H54 (cell line): ENCODE measurements around the gene DNAJC3.
"Not testable (repeated sequence)": the region's sequence is repeated elsewhere in the genome, so short reads cannot be mapped to it uniquely, and the experiment has no call there.

Source experiments
- DNase-seq: peaks from one replicate; pipeline ENCODE4 v3.0.0; 2011; ENCODE audit warnings: low spot score, mixed read lengths; ENCODE audit not compliant: insufficient read length
- FAIRE-seq: peaks from 3 replicates; lab custom pipeline; 2011; peaks lifted over from hg19 to GRCh38; lab: Jason Lieb, UNC
- POLR2A ChIP-seq: IDR thresholded peaks from 2 replicates; pipeline ENCODE4 v1.6.1; 2011; ENCODE audit warnings: low read depth, mild to moderate bottlenecking, low read length

Gene DNAJC3

DNA sequence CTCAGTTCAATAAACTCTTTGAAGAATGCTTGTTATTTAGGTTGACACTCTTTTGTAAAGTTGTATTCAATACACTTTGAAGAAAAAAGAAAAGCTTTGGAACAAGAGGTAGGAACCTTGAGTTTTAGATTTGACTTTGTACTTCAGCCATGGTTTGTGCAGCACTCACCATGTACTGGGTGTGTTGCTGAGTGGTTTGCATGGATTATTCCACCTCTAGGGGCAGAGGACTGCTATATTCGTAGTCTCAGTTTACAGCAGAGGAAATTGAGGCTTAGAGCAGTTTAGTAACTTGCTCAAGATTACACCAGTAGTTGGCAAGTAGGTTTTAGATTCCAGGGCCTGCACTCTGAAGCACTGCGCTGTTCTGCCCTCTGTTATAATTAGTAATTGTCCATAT, 68.8 kb downstream of the DNAJC3 start:
- TF ChIP-seq POLR2A, result no peak
- DNase-seq, result no peak
- peak; percentile 69 for FAIRE-seq

DNA sequence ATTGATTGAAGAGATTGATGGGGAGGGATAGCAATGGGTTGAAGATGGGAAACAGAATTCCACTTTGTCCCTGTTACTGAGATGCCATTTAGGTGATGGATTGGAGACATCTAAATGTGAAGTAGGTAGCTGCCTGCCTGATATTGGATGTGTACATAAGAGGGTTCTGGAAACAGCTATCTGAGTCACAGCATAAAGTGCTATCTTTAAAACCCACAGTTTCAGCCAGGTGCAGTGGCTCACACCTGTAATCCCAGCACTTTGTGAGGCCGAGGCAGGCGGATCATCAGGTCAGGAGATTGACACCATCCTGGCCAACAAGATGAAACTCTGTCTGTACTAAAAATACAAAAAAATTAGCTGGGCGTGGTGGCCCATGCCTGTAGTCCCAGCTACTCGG, 72.6 kb downstream of the DNAJC3 start:
- no peak for TF ChIP-seq POLR2A
- FAIRE-seq (no peak), DNase-seq (no peak)

DNA sequence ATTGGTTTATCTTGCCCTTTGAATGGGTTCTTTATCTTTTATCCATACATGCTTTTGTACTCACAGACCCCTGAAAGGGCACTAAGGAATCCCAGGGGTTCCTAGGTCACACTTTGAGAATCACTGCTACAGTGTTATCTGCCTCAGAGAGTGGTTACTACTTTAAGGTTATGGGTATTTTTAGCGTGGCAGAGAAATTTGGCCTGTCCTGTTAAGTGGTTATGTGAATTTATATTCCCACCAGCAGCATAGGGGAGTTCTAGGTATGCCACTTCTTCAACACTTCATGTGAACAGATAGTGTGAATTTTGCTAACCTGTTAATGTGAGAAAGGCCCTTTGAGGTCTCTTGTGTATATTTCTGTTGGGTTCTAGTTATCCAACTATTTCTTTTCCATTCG, 75.7 kb downstream of the DNAJC3 start:
- no peak for TF ChIP-seq POLR2A
- FAIRE-seq (peak; percentile 62), DNase-seq (no peak)

DNA sequence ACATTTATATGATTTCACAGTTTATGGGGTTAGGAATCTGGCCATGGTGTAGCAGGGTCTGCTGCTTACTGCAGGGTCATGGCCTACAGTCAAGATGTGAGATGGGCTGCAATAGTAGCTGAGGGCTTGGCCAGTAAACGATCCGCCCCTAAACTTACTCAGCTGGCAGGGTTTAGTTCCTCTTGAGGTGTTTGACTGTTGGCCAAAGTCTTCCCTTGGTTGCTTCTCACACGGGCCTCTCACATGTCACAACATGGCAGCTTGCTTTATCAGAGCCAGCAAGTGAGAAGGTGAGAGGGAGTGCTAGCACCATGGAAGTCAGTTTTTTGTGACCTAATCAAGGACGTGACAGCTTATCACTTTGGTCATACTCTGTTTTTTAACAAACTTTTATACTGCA, 77.1 kb downstream of the DNAJC3 start:
- DNase-seq (no peak), FAIRE-seq (no peak)
- no peak for TF ChIP-seq POLR2A

DNA sequence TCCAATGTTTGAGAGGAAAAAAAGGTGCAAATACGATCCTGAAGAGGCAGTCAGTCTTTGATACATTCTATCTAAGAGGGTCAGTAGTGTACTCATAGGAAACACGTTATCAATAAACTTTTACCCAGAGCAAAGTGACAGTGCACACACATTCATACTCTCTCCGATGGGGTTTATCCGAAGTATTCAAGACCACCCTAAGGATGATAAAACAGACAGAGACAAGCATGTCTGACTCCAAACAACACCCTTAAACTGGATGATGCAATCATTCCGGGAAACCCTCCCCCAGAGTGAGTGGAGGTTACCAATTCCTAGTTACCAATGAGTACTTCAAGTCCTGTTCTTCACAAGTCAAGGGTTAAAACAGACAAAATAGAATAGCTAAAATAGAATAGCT, 79.1 kb downstream of the DNAJC3 start:
- peak; percentile 65 for FAIRE-seq
- TF ChIP-seq POLR2A, result no peak
- no peak for DNase-seq

DNA sequence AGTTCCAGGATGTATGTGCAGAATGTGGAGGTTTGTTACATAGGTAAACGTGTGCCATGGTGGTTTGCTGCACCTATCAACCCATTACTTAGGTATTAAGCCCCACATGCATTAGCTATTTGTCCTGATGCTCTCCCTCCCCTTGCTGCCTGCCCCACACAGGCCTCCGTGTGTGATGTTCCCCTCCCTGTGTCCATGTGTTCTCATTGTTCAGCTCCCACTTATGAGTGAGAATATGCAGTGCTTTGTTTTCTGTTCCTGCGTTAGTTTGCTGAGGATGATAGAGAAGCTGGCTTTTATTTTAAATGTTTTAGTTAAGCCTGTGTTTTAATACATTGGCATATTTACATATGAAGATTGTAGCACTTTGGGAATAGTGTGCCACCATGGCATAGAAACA, 85.7 kb downstream of the DNAJC3 start:
- not testable (repeated sequence) for FAIRE-seq, DNase-seq

DNA sequence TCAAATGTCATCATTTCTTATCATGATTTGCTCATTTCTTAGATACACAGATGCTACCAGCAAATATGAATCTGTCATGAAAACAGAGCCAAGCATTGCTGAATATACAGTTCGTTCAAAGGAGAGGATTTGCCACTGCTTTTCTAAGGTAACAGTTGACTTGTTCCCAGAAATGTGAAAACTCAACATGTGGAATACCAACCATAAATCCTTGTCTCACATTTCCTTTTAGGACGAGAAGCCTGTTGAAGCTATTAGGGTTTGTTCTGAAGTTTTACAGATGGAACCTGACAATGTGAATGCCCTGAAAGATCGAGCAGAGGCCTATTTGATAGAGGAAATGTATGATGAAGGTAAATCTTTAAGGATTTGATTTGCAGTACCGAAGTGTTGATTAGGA, 86.7 kb downstream of the DNAJC3 start:
- FAIRE-seq (peak; percentile 45), DNase-seq (no peak)
- TF ChIP-seq POLR2A, result no peak

DNA sequence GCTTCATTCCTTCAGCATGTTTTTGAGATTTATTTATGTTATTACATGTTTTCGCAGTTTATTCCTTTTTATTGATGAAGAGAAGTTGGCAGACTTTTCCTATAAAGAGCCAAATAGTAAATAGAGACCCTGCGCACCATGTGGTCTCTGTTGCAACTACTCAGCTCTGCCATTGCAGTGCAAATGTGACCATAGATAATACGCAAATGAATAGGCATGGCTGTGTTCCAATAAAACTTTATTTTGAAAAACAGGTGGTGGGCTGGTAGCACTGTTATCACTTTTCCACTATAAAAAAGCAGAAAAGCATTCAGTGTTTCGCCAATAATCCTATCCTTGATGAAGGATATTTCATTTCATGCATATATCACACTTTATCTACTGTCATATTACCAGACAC, 95.0 kb downstream of the DNAJC3 start:
- DNase-seq, result no peak
- TF ChIP-seq POLR2A, result no peak
- no peak for FAIRE-seq

DNA sequence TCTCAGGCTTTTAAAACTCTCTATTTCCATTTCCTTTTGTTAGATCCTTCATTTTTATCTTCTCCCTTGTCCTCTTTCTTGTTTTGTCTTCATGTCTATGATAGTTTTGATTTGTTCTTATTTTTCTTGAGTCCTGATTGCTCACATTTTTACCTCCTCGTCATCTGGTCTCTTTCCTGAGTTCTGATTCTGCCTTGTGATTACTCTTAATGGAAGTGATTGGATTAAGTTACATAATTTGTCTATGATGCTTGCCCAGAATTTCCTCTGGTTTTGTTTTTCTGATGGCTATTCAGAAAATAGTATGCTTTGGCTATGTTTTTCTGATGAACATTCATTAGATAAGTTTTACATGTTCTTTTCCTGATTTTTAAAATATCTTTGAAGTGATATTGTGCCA, 102.6 kb downstream of the DNAJC3 start:
- peak; percentile 41 for FAIRE-seq
- TF ChIP-seq POLR2A, result no peak
- DNase-seq, result no peak

DNA sequence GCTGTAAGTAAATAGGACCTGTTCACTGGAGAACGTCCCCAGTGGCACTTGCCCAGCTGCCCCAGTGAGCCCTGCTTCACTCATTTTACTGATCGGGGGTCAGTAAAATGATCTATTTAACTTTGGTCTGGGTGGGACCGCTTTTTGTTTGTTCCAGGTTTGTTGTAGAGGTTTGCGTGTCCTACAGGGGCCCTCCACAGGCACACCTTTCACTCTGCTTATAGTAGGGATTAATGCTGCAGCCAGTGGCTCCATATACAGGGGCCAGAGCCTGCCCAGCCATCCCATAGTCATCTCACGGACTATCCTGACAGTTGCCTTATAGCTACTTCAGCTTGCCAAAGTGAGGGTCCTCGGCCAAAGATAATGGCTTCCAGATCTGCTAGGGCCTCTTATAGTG, 104.1 kb downstream of the DNAJC3 start:
- FAIRE-seq (no peak), DNase-seq (no peak)
- no peak for TF ChIP-seq POLR2A

DNA sequence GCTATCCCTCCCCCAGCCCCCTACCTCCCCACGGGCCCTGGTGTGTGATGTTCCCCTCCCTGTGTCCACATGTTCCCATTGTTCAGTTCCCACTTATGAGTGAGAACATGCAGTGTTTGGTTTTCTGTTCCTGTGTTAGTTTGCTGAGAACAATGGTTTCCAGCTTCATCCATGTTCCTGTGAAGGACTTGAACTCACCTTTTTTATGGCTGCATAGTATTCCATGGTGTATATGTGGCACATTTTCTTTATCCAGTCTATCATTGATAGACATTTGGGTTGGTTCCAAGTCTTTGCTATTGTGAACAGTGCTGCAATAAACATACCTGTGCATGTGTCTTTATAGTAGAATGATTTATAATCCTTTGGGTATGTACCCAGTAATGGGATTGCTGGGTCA, 105.0 kb downstream of the DNAJC3 start:
- FAIRE-seq, DNase-seq: not testable (repeated sequence)

DNA sequence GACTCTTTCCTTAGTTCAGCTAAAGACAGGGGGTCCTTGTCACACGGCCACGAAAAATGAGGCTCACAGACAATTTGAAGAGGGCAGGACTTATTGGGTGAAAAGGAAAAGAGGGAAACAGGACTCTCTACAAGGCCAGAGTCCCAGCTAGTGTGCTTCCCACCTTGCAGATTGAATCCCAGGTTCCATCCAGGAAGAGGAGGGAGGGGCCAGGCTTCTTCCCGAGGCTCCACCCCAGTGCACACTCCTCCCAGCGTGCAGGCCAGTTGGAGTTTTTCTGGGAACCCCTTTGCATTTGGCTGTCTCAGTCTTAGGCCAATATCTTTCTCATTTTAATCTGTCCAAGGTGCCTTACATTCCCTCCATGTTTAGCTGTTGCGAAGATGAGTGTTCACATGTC, 106.8 kb downstream of the DNAJC3 start:
- FAIRE-seq, result no peak
- DNase-seq, result no peak
- no peak for TF ChIP-seq POLR2A

DNA sequence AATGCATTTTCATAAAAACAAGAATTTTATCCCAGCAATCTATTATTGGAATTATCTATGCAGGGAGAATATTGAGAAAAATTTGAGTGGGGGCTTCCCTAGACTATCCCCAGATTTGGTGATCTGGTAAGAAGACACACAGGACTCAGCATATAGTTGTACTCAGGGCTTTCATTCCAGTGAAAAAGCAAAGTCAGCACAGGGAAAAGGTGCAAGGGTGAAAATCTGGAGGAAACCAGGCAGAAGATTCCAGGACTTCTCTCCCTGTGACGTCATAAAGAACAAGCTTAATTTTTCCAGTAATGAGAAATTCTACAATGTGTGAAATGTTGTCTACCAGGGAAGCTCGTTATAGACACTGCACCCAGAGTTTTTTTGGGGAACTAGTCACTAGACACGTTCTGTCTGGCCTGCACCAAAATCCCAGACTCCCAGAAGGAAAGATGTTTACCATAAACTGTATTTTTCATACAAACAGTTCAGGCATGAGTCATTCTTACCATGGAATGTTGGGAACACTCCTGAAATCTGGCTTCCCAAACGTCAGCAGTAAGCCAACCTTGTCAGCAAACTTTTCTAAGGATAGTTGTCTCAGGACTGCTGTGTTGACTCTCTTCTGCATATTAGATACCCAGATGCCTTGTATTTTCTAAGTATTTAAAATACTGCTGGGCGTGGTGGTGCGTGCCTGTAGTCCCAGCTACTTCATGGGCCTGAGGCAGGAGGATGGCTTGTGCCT, 107.4 kb downstream of the DNAJC3 start:
- FAIRE-seq, result peak; percentile 97
- peak; percentile 51 for DNase-seq
- TF ChIP-seq POLR2A, result no peak

DNA sequence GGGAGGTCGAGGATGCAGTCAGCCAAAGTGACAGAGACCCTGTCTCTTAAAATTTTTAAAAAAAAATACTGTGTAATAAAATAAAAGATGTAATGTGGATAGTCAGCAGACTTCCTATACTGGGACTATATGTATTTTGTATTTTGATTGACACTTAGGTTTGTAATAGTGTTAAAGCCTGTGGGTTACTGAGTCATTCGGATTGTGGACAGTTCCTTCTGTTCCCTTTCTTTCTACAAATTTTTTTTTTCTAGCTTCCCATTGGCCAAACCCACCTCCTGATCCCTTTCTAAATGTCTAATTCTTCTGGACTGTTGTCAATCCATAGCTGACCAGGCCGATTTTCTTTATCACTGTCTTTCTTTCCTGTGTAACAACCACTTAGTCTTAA, 108.0 kb downstream of the DNAJC3 start:
- TF ChIP-seq POLR2A, result no peak
- FAIRE-seq, result peak; percentile 67
- DNase-seq, result no peak

DNA sequence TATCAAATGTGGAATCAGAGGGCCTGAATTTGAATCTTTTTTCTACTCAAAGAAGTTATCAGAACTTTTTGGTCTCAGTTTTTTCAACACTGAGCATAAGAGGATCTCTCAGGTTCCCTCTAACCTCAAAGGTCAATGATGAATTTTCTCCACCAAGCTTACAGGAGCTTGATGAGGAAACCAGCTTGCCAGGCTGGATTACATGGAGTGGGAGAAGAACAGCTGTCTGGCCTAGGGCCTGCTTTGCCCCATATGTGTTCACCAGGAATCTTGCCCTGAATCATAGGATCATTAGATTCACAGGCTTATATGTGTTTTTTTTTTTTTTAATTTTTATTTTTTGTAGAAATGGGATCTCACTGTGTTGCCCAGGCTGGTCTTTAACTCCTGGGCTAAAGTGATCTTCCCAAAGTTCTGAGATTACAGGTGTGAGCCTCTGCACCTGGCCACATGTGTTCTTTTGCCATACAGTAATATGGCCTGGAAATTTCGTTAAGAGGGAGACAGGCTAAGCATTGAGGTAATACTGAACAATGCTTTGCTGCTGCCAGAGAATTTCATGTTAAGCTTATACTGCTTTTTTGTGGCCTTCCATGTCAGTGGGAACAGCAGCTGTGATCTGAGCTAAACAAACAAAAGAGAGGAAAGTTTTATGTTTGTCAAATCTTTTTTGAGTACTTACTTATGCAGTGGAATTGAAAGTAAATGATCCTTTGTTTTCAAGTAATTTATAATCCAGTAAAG, 110.6 kb downstream of the DNAJC3 start:
- TF ChIP-seq POLR2A, result no peak
- DNase-seq, result no peak
- FAIRE-seq, result no peak

DNA sequence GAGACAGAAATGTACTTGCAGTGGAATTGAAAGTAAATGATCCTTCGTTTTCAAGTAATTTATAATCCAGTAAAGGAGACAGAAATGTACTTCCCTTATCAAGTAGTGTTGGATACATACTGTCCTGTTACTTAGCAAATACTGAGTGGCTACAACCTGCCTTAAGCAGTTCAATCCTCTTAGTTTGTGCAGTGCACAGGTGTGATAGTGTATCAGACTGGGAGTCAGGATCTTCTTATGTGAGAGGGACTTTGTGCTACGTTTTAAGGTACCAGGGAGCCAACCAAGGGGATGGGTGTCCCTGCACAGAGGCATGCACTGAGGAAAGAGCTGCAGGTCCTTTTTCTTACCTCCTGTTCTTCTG, 111.1 kb downstream of the DNAJC3 start:
- no peak for TF ChIP-seq POLR2A
- FAIRE-seq, result no peak
- DNase-seq, result no peak

DNA sequence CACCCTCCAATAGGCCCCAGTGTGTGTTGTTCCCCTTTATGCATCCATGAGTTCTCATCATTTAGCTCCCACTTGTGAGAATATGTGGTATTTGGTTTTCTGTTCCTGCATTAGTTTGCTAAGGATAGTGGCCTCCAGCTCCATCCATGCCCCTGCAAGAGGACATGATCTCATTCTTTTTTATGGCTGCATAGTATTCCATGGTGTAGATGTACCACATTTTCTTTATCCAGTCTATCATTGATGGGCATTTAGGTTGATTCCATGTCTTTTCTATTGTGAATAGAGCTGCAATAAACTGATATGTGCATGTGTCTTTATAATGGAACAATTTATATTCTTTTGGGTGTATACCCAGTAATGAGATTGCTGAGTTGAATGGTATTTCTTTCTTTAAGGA, 112.4 kb downstream of the DNAJC3 start:
- FAIRE-seq, result not testable (repeated sequence)

More for the DNA sequence above, 112.4 kb downstream of the DNAJC3 start:
- DNase-seq, result not testable (repeated sequence)
